ENCODE data around the gene WWC1. TPM values are rescaled to one million over a fixed set of nuclear protein-coding genes. Genes with fewer than 3 reads are reported as not detected.

The WWC1 gene
- total and polyA plus RNA-seq, 2 experiments from 2014 or later, result 27.6 to 27.8 TPM

- peaks cover 9% of the 10 kb centered on the region for H3K4me1 ChIP-seq (ENCODE audit: insufficient read depth)
- H4K20me1 ChIP-seq (ENCODE audit: insufficient read depth, poor library complexity, severe bottlenecking), result no peaks in the 10 kb centered on the region
- no peaks in the 10 kb centered on the region for H3K79me2 ChIP-seq
- TF ChIP-seq, protein P1, sequence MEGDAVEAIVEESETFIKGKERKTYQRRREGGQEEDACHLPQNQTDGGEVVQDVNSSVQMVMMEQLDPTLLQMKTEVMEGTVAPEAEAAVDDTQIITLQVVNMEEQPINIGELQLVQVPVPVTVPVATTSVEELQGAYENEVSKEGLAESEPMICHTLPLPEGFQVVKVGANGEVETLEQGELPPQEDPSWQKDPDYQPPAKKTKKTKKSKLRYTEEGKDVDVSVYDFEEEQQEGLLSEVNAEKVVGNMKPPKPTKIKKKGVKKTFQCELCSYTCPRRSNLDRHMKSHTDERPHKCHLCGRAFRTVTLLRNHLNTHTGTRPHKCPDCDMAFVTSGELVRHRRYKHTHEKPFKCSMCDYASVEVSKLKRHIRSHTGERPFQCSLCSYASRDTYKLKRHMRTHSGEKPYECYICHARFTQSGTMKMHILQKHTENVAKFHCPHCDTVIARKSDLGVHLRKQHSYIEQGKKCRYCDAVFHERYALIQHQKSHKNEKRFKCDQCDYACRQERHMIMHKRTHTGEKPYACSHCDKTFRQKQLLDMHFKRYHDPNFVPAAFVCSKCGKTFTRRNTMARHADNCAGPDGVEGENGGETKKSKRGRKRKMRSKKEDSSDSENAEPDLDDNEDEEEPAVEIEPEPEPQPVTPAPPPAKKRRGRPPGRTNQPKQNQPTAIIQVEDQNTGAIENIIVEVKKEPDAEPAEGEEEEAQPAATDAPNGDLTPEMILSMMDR (IDR thresholded peaks at IDR 0.05; ENCODE audit: poor library complexity), result no peak
- TF ChIP-seq EZH2 (IDR thresholded peaks at IDR 0.05; ENCODE audit: borderline replicate concordance) (no peak), EZH2phosphoT487 (IDR thresholded peaks at IDR 0.05; ENCODE audit: low read depth, severe bottlenecking, unreplicated experiment) (no peak)
- H3K4me3 ChIP-seq, result no peak overlapping the region
- H2AFZ ChIP-seq, result no peak overlapping the region
- no peaks in the 10 kb centered on the region for H3K9me2 ChIP-seq (replicated peaks; ENCODE audit: insufficient read depth)
- no peak for DNase-seq (ENCODE audit: low spot score)
- 93% methylated on average over 3 of the region's 4 CpGs for WGBS (ENCODE audit: low lambda C conversion rate, missing lambda C conversion rate)
- H3K4me2 ChIP-seq, result no peak overlapping the region
- H3K27ac ChIP-seq, result no peak overlapping the region
- H3K36me3 ChIP-seq (replicated peaks; ENCODE audit: insufficient read depth, low read depth), result no peaks in the 10 kb centered on the region
- no peaks in the 10 kb centered on the region for H3K9me3 ChIP-seq (ENCODE audit: low read depth)
- H3K27me3 ChIP-seq, result no peaks in the 10 kb centered on the region
Observed at GRCh38 chr5:168400429-168401220, 109.2 kb downstream of the WWC1 start.

DNA sequence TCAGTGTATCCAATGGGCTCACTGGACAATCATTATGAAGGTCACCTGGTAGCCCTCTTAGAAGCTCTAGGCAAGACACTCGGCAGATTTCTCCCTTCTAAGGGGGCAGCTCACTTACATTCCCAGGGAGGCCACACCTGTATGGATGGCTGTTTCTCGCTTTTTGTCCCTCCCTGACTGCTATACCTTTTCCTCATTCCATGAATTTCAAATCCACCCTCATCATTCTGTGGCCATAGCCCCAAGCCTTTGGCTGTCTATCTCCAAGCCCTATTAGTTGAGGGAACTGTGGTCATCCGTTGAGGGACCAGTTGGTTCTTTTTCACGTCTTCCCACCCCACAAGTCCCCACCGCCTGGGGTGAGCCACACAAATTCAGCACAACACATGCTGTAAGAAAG, 109.8 kb downstream of the WWC1 start:
- H3K9me3 ChIP-seq (ENCODE audit: low read depth), result no peaks in the 10 kb centered on the region
- H3K27me3 ChIP-seq, result no peaks in the 10 kb centered on the region
- H3K36me3 ChIP-seq (replicated peaks; ENCODE audit: insufficient read depth, low read depth), result no peaks in the 10 kb centered on the region
- 80% methylated on average over 5 of the region's 5 CpGs for WGBS (ENCODE audit: low lambda C conversion rate, missing lambda C conversion rate)
- no peaks in the 10 kb centered on the region for H3K79me2 ChIP-seq
- no peak for TF ChIP-seq EZH2phosphoT487 (IDR thresholded peaks at IDR 0.05; ENCODE audit: low read depth, severe bottlenecking, unreplicated experiment)
- no peak for TF ChIP-seq EZH2 (IDR thresholded peaks at IDR 0.05; ENCODE audit: borderline replicate concordance)
- TF ChIP-seq, protein P1 (IDR thresholded peaks at IDR 0.05; ENCODE audit: poor library complexity), result no peak
- no peak overlapping the region for H3K4me2 ChIP-seq
- no peaks in the 10 kb centered on the region for H3K9me2 ChIP-seq (replicated peaks; ENCODE audit: insufficient read depth)
- no peak overlapping the region for H3K4me3 ChIP-seq
- no peaks in the 10 kb centered on the region for H4K20me1 ChIP-seq (ENCODE audit: insufficient read depth, poor library complexity, severe bottlenecking)
- peak overlapping the region; percentile 72 for H3K27ac ChIP-seq
- H3K4me1 ChIP-seq (ENCODE audit: insufficient read depth), result peaks cover 9% of the 10 kb centered on the region
- DNase-seq (ENCODE audit: low spot score), result no peak
- no peak overlapping the region for H2AFZ ChIP-seq

- Histone ChIP-seq H4K20me1 (ENCODE audit: insufficient read depth, poor library complexity, severe bottlenecking) (no peaks in the 10 kb centered on the region), H3K9me2 (replicated peaks; ENCODE audit: insufficient read depth) (no peaks in the 10 kb centered on the region), H3K36me3 (replicated peaks; ENCODE audit: insufficient read depth, low read depth) (no peaks in the 10 kb centered on the region), H3K4me1 (ENCODE audit: insufficient read depth) (peaks cover 9% of the 10 kb centered on the region), H3K79me2 (no peaks in the 10 kb centered on the region), H3K9me3 (ENCODE audit: low read depth) (no peaks in the 10 kb centered on the region), H3K4me3 (no peak overlapping the region), H2AFZ (no peak overlapping the region), H3K27me3 (no peaks in the 10 kb centered on the region), H3K27ac (peak overlapping the region; percentile 72), H3K4me2 (no peak overlapping the region)
- DNase-seq (ENCODE audit: low spot score), result no peak
- WGBS (ENCODE audit: low lambda C conversion rate, missing lambda C conversion rate), result 73% methylated on average over 4 of the region's 4 CpGs
- TF ChIP-seq, protein P1 (IDR thresholded peaks at IDR 0.05; ENCODE audit: poor library complexity), result no peak
- no peak for TF ChIP-seq EZH2phosphoT487 (IDR thresholded peaks at IDR 0.05; ENCODE audit: low read depth, severe bottlenecking, unreplicated experiment)
- TF ChIP-seq EZH2 (IDR thresholded peaks at IDR 0.05; ENCODE audit: borderline replicate concordance), result no peak
Observed at GRCh38 chr5:168401880-168402279, 110.4 kb downstream of the WWC1 start.
